ENCODE results near the gene APP.

Gene APP

GRCh38 chr21:25911730-25912401 is 258.7 kb downstream of the APP start:
- in situ Hi-C loops (cut with MboI; ENCODE audit: low sequenced_read_pairs, unreplicated experiment), result no loop called here
- TF ChIP-seq, protein P1, sequence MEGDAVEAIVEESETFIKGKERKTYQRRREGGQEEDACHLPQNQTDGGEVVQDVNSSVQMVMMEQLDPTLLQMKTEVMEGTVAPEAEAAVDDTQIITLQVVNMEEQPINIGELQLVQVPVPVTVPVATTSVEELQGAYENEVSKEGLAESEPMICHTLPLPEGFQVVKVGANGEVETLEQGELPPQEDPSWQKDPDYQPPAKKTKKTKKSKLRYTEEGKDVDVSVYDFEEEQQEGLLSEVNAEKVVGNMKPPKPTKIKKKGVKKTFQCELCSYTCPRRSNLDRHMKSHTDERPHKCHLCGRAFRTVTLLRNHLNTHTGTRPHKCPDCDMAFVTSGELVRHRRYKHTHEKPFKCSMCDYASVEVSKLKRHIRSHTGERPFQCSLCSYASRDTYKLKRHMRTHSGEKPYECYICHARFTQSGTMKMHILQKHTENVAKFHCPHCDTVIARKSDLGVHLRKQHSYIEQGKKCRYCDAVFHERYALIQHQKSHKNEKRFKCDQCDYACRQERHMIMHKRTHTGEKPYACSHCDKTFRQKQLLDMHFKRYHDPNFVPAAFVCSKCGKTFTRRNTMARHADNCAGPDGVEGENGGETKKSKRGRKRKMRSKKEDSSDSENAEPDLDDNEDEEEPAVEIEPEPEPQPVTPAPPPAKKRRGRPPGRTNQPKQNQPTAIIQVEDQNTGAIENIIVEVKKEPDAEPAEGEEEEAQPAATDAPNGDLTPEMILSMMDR (IDR thresholded peaks at IDR 0.05; ENCODE audit: borderline replicate concordance, control extremely low read depth, extremely low read depth, insufficient read depth, missing control alignments), result no peak
- no peak for DNase-seq (ENCODE audit: low spot score)

DNA sequence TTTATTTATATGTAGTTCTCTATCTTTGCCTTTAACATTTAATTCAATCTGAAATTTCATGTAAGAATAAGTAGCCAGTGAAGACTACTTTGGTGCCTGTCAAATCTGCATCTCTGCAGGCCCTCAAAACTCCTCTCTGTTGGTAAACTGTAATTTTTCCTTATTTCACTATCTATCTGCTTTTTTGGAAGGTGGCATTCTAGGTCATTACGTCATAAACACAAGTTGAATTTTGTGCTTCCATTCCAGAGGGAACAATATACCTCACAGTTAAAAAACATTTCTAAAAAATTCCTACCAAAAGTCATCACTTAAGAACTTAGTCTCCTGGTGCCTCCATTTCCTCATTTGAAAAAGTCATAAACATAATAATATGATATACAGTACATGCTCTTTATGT is 259.8 kb downstream of the APP start:
- TF ChIP-seq, protein P1 (IDR thresholded peaks at IDR 0.05; ENCODE audit: borderline replicate concordance, control extremely low read depth, extremely low read depth, insufficient read depth, missing control alignments), result no peak
- in situ Hi-C loops (cut with MboI; ENCODE audit: low sequenced_read_pairs, unreplicated experiment), result no loop called here

GRCh38 chr21:25909341-25909740 is 261.2 kb downstream of the APP start:
- in situ Hi-C loops (cut with MboI; ENCODE audit: low sequenced_read_pairs, unreplicated experiment), result no loop called here
- TF ChIP-seq, protein P1 (IDR thresholded peaks at IDR 0.05; ENCODE audit: borderline replicate concordance, control extremely low read depth, extremely low read depth, insufficient read depth, missing control alignments), result no peak
- no peak for DNase-seq (ENCODE audit: low spot score)

More for the DNA sequence above, 259.8 kb downstream of the APP start:
- no peak for DNase-seq (ENCODE audit: low spot score)

GRCh38 chr21:25908495-25908894 is 262.1 kb downstream of the APP start:
- TF ChIP-seq, protein P1 (IDR thresholded peaks at IDR 0.05; ENCODE audit: borderline replicate concordance, control extremely low read depth, extremely low read depth, insufficient read depth, missing control alignments), result no peak
- no peak for DNase-seq (ENCODE audit: low spot score)
- in situ Hi-C loops (cut with MboI; ENCODE audit: low sequenced_read_pairs, unreplicated experiment), result no loop called here

DNA sequence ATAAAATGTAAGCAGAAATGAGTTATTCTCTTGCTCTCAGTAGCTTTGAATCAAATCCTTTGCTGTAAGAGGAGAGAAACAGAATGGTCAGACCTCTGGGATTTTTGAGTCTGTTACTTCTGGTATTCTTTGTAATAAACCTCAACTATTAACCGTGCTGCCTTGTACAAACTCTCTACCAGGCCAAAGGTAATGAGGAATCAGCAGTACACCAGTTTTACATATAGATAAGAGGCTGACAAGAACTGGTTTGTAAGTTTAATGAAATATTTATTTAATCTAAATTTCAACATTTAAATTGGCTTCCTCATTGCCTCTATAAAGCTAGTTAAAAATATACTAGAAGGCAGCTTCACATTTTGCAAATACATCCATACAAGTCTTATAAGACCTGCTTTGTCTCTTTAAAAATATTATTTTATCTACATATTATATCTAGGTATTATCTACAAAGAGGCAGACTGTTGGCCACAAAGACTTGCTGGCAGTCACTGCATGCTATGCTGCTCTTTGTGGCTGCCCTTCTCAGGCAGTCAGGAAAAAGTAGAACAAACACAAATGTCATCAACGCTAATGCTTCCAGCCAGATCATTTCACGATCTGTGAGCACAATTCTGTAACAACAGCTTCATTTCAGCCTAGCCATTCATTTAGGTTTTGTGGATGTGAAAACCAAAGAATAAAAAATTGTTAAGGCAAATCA is 262.8 kb downstream of the APP start:
- in situ Hi-C loops (cut with MboI; ENCODE audit: low sequenced_read_pairs, unreplicated experiment), result no loop called here
- DNase-seq (ENCODE audit: low spot score), result no peak
- TF ChIP-seq, protein P1 (IDR thresholded peaks at IDR 0.05; ENCODE audit: borderline replicate concordance, control extremely low read depth, extremely low read depth, insufficient read depth, missing control alignments), result no peak

GRCh38 chr21:25906587-25906986 is 264.0 kb downstream of the APP start:
- no peak for DNase-seq (ENCODE audit: low spot score)
- TF ChIP-seq, protein P1 (IDR thresholded peaks at IDR 0.05; ENCODE audit: borderline replicate concordance, control extremely low read depth, extremely low read depth, insufficient read depth, missing control alignments), result no peak
- in situ Hi-C loops (cut with MboI; ENCODE audit: low sequenced_read_pairs, unreplicated experiment), result no loop called here
